ENCODE results near the gene SKIDA1.

Gene SKIDA1

DNA sequence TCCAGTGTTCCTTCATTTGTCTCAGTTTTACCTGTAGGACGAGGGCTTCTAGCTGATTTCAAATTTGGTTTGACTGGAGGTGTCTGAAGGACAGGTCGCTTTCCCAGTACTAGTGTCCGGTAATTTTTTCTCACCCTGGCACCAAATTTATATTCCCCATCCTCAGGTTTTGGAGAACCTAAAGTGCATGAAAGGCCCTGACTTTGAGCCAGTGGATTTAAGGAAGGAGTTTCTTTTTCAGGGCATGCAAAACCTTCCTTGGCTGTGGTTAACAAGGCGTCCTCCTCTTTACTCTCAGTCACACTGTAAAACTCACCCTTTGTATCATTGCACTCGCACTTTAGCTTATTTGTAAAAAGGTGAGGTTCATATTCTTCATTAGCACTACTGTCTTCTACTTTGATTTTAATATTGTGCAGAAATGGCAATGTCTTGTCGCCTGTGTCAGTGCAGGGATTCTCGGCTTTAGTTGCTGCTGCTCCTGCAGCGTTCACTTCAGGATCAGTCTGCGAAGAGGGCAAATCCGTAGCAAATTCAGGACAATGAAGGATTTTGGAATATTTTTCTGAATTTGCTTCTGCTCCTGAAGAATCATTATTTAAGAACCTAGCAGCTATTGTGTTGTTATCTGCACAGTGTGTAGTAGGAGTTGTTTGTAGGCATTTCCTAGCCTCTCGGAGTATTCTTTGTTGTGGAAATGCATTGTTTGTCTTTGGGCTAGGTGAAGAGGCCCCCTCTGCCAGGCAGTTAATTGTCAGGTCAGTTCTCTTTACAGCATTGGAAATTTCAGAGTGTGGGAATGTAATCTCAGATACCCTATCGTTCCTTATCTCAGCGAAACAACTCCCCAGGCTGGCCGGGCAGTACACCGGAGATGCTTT lies 9.9 kb downstream of the SKIDA1 start:
- DNase-seq: no peak

DNA sequence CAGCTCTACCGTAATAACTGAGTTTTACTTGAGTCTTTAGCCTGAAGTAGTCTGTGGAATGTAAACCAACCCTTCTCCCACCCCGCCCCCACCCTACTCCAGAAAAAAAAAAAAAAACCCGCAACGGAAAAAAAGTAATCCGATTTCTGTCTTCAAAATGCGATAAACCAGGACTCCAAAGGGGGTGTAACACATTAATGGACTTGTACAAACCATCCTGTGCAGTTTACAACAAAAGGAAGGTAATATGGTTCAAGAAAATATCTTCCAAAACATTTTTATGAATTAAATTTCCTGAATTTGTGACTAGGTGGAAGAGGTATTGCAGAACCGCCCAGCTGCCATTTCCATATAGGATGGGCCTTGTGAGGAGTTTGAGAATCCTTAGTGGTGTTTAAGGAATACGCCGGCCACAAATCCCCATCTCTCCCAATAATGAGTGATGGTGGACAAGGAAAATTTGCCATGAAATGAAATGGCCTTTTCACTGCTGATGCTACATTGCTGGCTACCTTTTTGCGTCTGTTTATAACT lies 10.6 kb downstream of the SKIDA1 start:
- no peak for DNase-seq

DNA sequence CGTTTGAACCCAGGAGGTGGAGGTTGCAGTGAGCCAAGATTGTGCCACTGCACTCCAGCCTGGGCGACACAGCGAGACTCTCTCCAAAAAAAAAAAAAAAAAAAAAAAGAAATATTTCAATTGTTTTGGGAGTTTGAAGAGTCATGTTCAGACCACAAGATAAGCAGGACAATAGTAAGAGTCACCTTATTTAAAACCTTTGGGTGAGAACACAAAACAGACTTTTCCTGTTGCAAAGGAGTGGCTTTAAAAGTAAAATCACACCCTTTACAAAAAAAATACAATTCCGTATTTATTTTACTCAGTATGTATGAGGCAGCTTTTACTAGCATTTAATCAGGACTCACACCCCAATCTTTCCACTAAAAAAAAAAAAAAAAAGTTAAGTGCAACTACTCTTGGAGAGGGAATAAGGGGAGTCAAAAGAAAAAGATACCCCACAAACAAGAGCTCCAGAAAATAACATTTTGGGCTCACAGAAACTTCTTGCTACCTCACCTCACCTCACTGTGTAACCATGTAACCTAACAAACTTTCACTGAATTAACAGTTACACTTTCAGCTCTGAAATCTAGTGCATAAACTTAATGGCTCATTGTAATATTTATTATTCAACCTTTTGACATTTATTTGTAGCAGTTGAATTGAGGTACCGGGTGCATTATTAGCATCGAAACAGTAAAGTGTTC lies 11.2 kb downstream of the SKIDA1 start:
- no peak for DNase-seq

DNA sequence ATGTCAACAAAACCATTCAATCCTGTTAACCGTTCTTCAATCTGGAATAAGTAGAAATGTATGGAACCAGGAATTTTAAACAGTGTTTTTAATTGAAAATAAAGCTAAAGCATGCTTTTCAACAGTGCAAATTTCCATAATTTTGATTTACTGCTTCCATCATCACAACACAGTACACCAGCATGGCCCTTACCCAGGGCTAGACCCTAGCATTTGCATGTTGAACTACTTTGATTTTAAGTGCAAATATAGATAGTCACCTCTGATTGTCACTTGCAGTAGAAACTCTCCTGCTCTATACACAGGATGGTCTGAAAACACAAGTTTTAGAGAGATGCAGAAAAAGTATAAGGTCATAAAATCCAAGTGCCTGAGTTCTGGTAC lies 12.1 kb downstream of the SKIDA1 start:
- DNase-seq: no peak

DNA sequence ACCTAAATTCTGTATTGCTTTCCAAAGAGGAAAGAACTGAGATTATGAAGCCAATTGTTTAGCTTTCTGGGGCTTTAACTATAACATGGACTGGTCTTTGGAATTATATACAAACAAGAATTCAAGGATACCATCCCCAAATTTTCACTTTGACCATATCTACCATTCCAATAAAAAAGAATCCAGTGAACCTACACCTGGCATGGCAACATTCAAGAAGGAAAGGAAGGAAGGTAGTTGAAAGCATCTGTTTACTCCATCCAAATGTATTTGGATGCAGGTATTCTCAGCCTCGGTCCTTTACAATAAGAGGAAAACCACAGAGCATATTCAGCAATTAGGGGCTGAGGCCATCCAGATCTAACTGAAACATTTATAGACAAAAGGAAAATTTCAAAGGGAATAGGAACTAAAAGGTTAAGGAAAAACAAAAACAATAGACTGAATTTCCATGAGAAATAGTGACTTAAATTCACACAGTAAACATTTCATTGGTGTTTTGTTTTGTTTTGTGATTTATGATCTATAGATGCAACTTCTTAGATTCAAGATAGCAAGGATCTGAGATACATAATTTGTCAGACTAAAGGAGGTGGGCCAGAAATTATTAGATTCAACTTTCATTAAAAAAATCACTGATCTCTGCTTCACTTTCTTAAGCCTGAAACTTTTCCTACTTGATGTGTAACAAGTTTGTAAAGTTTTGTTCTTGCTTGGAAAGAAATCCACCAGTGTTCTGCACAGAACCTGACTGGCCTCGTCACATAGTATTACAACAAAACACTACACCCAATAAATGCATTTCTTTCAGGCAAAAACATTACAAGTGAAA lies 12.7 kb downstream of the SKIDA1 start:
- no peak for DNase-seq

DNA sequence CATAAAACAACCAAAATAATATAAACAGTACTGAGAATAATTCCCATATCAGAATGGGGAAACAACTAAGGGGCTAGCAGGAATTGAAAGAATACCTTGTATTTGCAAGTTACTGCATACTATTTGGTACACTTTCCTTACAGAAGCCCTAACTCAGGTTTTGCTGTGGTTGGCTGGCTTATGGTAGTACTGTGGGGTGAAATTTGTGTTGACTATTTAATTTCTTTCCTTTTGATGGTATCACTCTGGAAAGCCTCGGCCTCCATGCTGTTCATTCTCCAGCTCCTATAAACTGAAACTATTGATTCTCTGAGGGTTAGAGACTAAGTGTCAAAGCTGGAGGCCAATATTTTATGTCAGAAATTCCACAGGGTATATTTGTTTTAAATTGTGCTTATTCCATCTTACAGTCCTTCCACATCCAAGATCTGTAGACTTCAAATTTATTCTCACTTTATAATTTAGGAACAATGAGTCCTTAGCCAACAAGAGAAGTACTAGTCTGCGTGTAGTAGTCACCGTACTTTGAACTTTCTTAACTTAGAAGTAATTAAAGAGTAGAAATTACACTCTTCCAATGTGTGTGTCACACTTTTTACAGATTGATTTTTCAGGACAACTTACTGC lies 13.4 kb downstream of the SKIDA1 start:
- DNase-seq: no peak

DNA sequence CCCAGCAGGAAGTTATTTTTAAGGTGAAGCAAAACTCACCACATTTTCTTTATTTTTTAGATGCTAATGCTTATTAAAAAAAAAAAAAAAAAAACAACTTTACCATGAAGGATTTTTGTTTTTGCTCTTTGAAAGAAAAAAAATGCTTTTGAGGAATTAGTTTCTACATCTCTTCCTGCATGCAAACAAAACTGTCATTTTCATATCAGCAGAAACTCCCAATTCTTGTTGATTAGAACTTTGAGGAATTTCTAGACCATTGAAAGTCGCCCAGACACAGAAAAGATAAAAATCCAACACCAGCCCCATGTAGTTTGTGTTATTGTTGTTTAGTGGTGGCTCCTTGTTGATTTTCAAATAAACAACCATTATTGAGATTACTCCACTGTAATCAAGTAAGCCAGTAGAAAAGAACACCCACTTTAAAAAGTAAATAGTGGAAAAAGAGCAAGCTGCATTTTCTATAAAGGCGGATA lies 14.3 kb downstream of the SKIDA1 start:
- DNase-seq: no peak

DNA sequence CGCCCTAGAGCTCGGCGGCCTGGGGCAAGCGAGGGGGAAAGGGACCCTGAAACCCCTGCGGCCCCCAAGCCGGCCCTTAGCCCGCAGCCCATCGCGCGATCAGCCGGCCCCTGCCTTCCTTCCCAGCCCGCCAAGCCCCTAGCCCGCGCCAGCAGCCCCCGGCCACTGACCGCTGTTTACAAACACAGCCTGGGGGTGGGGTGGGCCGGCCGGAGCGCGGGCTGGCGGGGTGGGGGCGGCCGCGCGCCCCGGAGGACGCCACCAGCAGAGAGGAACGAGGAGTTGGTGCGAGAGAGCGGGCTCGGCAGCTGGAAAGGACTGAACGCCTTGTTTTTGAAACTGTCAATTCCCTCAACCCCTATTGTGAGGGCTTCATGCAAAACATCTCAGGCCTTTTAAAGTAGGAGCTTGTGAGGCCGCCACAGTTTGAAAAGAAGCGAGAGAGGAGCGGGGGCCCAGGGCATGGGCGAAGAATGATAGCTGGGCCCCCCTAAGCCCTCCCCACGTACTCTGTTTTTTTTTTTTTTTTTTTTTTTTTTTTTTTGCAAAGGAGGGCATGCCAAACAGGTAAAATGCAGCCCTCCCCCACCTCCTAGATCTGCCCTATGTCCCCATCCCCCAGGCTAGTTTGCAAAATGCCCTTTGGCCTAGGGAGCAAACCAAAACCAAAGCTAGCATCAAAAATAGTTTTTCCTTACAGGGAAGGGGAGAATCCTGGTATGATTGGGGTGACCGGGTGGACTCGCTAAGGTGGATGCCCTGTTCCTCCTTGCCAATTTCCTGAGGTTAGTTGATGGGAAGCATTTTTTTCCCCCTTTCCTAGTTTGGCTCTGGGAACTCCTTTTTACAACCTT lies 15.0 kb downstream of the SKIDA1 start:
- DNase-seq: no peak

DNA sequence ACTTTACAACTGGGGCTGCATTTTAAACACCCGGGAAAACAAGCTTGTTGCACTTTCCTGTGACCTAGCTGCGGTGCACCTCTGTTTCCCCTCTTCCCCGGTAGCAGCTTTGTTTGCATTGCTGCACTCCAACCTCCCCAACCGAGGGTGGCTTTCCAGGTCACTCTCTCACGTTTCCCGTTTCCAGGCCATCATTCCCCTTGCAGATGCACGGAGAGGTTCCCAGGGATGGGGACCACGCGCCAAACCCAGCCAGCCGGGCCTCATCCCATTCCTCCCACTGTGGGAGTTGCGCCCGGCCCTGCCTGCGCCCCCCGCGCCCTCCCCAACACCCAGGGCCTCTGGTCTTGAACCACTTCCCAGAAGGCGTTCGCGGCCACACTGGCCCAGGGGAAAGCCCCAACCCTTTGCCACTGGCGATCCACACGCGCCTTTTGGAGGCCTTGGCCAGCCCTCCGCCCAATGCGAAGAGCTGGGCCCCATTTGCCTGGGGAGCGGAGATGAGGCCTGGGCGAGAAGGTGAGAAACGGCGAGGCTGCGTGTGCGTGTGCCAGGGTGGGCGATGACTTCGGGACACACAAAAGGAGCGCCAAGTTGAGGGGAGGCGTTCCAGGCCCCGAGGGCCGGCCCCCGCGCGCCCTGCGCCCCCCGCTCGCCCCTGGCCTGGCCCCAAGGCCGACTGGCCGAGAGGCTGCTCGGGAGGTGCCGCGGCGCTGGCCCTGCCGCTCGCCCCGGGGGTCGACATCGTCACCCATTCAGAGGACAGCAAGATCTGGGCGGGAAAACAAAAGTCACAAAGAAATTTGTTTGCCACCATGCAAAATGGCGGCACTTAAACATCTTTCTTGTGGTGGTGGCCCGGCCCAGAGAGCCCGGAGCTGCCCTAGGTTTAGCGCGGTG lies 15.9 kb downstream of the SKIDA1 start:
- no peak for DNase-seq

DNA sequence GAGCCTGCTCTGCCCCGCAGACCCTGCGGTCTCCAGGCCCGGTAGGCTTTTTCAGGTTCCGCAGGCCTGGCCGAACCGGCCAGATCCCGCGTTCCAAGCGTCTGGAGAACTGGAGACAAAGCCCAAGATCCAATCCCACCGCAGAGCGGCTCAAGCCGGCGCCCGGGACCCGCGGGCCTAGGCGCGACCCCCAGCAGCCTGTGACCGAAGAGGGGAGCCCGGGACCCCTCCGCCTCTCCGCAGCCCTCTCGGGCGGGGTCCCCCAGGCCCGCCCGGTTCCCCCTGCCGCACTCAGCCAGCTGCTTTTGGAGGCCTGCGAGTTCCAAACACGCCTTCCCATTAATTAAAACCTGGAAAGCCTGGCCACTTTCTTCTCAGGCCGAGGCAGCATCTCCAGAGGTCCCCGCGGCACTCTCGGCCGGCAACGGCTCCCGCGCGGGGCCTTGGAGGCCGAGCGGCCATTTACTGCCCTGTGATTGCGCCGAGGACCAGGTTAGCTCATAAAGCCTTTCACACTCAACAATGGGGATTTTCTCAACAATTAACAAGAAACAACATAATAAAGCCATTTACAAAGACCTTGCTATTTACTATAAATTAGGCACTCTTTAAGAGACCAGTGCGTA lies 16.7 kb downstream of the SKIDA1 start:
- DNase-seq: no peak

DNA sequence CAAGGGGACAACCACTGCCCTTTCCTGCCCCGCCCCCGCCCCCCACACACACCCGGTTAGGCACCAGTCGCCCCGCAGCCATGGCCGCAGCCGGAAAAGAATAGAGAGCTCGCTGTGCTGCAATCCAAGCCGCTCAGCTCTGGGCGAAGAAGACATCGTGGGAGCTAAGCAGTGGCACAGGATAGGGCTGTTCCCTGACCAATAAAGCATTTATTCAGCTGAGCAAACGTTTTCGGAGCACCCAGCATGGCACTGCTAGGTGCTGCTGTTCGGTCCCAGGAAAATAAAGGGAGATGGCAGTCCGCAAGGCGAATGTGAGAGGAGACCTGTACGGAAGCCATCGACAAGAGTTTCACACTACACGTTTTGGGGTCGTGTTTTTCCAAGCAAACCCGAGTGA lies 18.3 kb downstream of the SKIDA1 start:
- DNase-seq: no peak

DNA sequence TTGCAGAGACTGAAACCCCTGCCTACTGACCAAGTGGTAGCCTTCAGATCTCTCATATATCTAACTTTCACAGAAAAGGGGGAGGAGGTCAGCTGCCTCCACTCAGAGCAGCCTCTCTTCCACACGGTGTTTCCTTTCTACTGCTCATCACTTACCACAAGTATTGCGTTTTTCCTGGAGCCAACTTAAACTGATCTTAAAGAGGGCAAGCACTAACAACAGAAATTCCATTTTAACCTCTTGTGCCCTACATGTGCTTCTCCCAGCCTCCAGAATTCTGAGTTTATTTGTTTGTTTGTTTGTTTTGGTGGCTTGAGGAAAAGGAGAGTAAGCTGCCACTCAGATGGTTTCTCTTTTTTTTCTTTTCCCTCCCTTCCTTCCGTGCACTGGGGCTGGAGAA lies 19.1 kb downstream of the SKIDA1 start:
- no peak for DNase-seq

DNA sequence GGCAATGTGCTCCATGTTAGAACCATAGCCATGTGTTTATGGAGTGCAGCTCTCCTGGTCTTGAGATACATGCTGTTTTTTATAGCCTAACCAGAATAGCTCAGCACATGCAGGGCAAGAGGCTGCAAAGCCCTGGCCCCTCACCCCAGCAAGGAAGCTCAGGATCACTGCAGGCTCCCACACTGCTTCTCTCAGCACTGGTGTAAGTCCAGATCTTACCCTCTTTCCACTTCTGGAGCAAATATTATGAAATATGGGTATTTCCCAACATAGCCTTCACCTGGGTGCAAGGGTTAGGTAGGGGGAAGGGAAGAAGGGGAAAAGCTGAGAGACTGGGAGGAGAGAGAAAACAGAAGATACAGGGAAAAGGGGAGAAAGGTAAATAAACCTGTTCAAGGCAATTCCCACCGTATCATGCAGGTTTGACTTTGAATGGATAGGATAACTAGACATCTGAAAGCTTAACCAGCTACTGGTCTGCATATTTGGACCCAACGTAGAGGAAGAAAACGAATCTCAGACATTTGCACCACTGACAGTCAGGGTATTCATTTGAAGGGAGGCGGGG lies 19.7 kb downstream of the SKIDA1 start:
- no peak for DNase-seq

DNA sequence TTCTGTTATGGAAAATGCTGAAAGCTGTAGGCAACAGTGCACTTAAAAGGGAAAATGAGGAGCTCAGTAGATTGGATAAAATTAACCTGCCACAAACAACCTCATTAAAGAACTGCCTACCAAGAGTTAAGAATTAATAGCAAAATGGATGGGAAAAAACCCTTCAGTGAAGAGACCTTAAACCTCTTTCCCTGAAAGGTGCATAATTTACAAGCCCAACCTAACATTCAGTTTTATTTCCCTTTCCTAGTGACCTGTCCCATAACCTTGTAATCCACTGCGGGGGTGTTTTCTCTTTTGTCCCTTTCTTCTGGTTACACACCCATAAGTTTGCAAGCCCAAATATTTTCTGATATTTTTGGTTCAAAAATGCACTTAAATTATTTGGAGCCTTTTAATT lies 21.9 kb downstream of the SKIDA1 start:
- DNase-seq: no peak

DNA sequence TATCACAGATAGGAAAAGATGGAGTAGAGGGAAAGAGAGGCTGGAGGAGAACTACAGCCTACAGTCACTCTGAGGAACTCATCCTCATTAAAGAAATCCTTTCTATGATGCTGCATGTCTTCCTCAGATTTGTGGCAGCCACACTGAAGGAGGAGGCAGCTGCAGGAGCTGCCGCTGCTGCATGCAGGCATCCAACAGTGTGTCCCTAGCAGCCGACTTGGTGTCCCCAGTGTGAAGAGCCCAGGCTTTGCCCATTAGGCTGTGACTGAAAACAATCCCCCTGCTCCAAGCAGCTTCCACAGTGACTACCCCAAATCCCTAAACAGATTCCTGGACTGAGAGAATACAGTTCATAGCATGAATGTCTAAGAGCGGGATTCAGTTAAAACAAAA lies 23.1 kb downstream of the SKIDA1 start:
- DNase-seq: no peak

DNA sequence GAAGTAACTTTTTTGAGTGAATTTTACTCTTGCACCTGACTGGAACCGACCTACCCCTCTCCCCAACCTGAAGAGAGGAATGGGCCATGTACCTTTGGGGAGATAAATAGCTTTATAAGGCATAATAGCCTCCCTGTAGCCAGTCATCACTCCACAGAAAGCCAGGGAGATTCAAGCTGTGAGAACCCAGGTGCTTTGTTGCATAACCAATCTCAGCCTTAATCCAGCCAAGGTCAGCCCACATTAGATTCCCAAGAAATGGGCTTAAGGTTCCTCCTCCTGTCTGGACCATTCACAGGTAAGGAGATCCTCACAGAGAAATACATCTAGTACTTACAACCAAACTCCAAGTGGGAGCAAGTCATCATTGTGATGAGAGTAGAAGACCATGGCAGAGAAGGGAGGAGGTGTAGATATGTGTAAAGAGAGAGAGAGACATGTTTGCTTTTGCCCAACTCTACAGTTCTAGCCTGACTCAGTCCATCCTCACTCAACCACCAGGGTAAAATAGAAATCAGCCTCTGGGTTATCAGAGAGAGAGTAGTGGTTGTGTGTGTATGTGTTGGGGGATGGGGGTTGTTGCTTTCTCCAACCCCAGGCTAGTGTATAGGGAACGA lies 23.6 kb downstream of the SKIDA1 start:
- no peak for DNase-seq

DNA sequence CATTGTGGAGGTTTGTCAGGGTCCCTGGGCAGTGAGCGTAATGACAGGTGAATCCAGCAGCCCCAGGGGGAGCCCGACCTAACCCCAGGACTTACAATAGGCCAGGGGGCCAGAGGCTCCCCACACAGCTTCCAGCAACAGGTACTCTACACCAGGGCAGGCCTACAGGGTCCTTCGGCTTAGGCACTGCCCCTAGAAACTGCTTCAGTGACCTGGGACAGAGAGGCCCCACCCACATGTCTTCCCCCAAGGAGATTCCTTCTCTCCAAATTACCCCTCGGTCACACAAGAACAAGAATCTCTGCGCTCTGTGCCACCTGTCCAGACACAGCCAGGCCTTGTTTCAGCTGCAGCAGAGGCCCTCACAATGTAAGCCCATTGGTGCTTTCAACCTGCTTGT lies 24.4 kb downstream of the SKIDA1 start:
- no peak for DNase-seq

DNA sequence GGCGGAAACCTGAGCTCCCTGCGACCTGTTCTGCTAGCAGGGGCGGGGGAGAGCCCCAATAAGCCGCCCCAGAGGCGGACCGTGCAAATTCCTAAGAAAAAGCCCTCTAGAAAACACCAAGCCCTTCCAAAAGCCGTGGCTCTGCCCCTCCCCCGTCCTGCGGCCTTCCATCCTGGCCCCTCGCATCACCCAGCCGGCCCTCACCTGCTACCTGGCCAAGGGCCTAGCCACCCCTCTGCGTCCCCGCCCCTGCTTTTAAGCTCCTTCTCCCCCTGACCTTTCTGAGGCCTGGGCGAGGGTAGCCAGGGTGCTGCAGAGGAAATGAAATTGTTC lies 24.9 kb downstream of the SKIDA1 start:
- DNase-seq: no peak

Data from amniotic stem cell (primary cell).